ENCODE data around the gene ZNF329. TPM values are rescaled to one million over a fixed set of nuclear protein-coding genes. Genes with fewer than 3 reads are reported as not detected.
A peak's percentile ranks its signal among the peaks of the same experiment; 100 is the strongest.
"Not testable (repeated sequence)": the region's sequence is repeated elsewhere in the genome, so short reads cannot be mapped to it uniquely, and the experiment has no call there.

The ZNF329 gene
- total and polyA plus RNA-seq, 2 of the 13 experiments (the other 11 are each of a cell fraction or from before 2014, with no cell fraction given) = 3.8 to 9.6 TPM

- H3K79me2 ChIP-seq (ENCODE audit: insufficient read depth, low read length) = peaks cover 2% of the 10 kb centered on the region
- FAIRE-seq = no peak
- peak overlapping the region; percentile 82 for H3K4me2 ChIP-seq (ENCODE audit: low read depth, low read length)
These were observed 2.8 kb upstream of the ZNF329 start for GRCh38 chr19:58153386-58153785.

GRCh38 chr19:58147475-58147874 is 3.1 kb downstream of the ZNF329 start:
- WGBS (ENCODE audit: low lambda C conversion rate) = no CpG with 5 or more reads among the region's 28 CpGs
- H3K9me3 ChIP-seq (ENCODE audit: low read length) = peaks cover 65% of the 10 kb centered on the region

More at GRCh38 chr19:58153386-58153785, 2.8 kb upstream of the ZNF329 start:
- 80% methylated on average over 1 of the region's 2 CpGs for WGBS (ENCODE audit: low lambda C conversion rate)
- Histone ChIP-seq H3K4me1 (ENCODE audit: insufficient read depth, low read length) (peaks cover 15% of the 10 kb centered on the region), H3K9ac (ENCODE audit: insufficient read depth, low read depth, low read length) (no peak overlapping the region), H2AFZ (ENCODE audit: low read length) (no peak overlapping the region), H3K27me3 (ENCODE audit: control insufficient read depth in 1 of 2, insufficient read depth in 2 of 2, low read length in 2 of 2) (no peaks in the 10 kb centered on the region; a peak in 1 of 5 replicates), H4K20me1 (ENCODE audit: insufficient read depth, low read length) (no peaks in the 10 kb centered on the region), H3K9me3 (ENCODE audit: low read length) (peaks cover 60% of the 10 kb centered on the region), H3K36me3 (replicated peaks in 1 of 2; ENCODE audit: control insufficient read depth in 1 of 2, insufficient read depth in 2 of 2, low read length in 2 of 2) (no peaks in the 10 kb centered on the region), H3K27ac (ENCODE audit: extremely low read length, insufficient read depth, low read length) (no peak overlapping the region), H3K4me3 (replicated peaks in 1 of 3; ENCODE audit: insufficient read depth in 1 of 3, low read depth in 2 of 3, low read length in 3 of 3) (no peak overlapping the region)
- in situ Hi-C loops (cut with HindIII; ENCODE audit: extremely low pct_ligation_motif_present, low pct_unique_long_range_greater_than_20kb) = loop anchor here (10.0 kb wide), 3 partner anchors 239 to 579 kb away; partner anchors contain the start of genes ZNF416, ZNF417 and ZNF776
- ChIA-PET POLR2A (interaction anchor here (1.9 kb wide), 1 partner anchor 30 kb away, joined by 7 read pairs; the partner anchor contains the start of gene ZNF274), CTCF (ENCODE audit: low intra/inter-chr PET ratio, low total read pairs) (no interaction called here)
- intact Hi-C loops (cut with micrococcal nuclease; ENCODE audit: unreplicated experiment) = loop anchor here (10.0 kb wide), 1 partner anchor 329 kb away; no protein-coding TSS in a partner anchor
- DNase-seq (ENCODE audit: low spot score) = no peak
- TF ChIP-seq SALL1 (CRISPR knock-in tag; IDR thresholded peaks at IDR 0.05) = no peak
- TF ChIP-seq ZFP82 (CRISPR knock-in tag; IDR thresholded peaks at IDR 0.05; ENCODE audit: borderline replicate concordance) = no peak
- TF ChIP-seq PITX1 (CRISPR knock-in tag; IDR thresholded peaks at IDR 0.05) = no peak
- no peak for TF ChIP-seq ZNF556 (CRISPR knock-in tag; IDR thresholded peaks at IDR 0.05; ENCODE audit: borderline replicate concordance)
- no peak for TF ChIP-seq SNAPC5 (CRISPR knock-in tag; IDR thresholded peaks at IDR 0.05; ENCODE audit: borderline replicate concordance)
- BruUV-seq (replicated peaks) = no TSS peak
- ATAC-seq = no peak

More at GRCh38 chr19:58147475-58147874, 3.1 kb downstream of the ZNF329 start:
- CTCF ChIA-PET (ENCODE audit: low intra/inter-chr PET ratio, low total read pairs); BruUV-seq (replicated peaks); H3K4me1 ChIP-seq (ENCODE audit: insufficient read depth, low read length); H3K4me2 ChIP-seq (ENCODE audit: low read depth, low read length); H3K4me3 ChIP-seq (replicated peaks in 1 of 3; ENCODE audit: insufficient read depth in 1 of 3, low read depth in 2 of 3, low read length in 3 of 3); ATAC-seq; in situ Hi-C loops (cut with HindIII; ENCODE audit: extremely low pct_ligation_motif_present, low pct_unique_long_range_greater_than_20kb); FAIRE-seq; H3K27me3 ChIP-seq (ENCODE audit: control insufficient read depth in 1 of 2, insufficient read depth in 2 of 2, low read length in 2 of 2); DNase-seq (ENCODE audit: low spot score); H3K9ac ChIP-seq (ENCODE audit: insufficient read depth, low read depth, low read length); H3K27ac ChIP-seq (ENCODE audit: extremely low read length, insufficient read depth, low read length); H2AFZ ChIP-seq (ENCODE audit: low read length); H3K79me2 ChIP-seq (ENCODE audit: insufficient read depth, low read length); POLR2A ChIA-PET; H4K20me1 ChIP-seq (ENCODE audit: insufficient read depth, low read length); intact Hi-C loops (cut with micrococcal nuclease; ENCODE audit: unreplicated experiment); H3K36me3 ChIP-seq (replicated peaks in 1 of 2; ENCODE audit: control insufficient read depth in 1 of 2, insufficient read depth in 2 of 2, low read length in 2 of 2): not testable (repeated sequence)
